HG03439 (cell line): ENCODE measurements around the gene PDGFRA.

Source experiments
- ATAC-seq: cut with Tn5 transposase; IDR thresholded peaks from one replicate; pipeline ENCODE4 v1.9.1; 2021; ENCODE audit warnings: mild to moderate bottlenecking, moderate library complexity; ENCODE audit not compliant: unreplicated experiment

PDGFRA gene

GRCh38 chr4:54228961-54229501 is at the start of gene PDGFRA:
PDGFRA (plus strand) TSS chr4:54229293; CDS start chr4:54258769, 29,476 bp downstream.
- ATAC-seq = no peak

- no peak for ATAC-seq
These were observed 44.5 kb upstream of the PDGFRA start for GRCh38 chr4:54184581-54184980.

- ATAC-seq = no peak
These were observed 43.9 kb upstream of the PDGFRA start for GRCh38 chr4:54185044-54185780.

- ATAC-seq = no peak
These were observed 43.2 kb upstream of the PDGFRA start for GRCh38 chr4:54185866-54186265.

GRCh38 chr4:54186371-54186770 is 42.7 kb upstream of the PDGFRA start:
- no peak for ATAC-seq

GRCh38 chr4:54187148-54187547 is 41.9 kb upstream of the PDGFRA start:
- no peak for ATAC-seq

- no peak for ATAC-seq
These were observed 40.0 kb upstream of the PDGFRA start for GRCh38 chr4:54189140-54189539.

- ATAC-seq = no peak
These were observed 36.3 kb upstream of the PDGFRA start for GRCh38 chr4:54192811-54193210.

- no peak for ATAC-seq
These were observed 31.2 kb upstream of the PDGFRA start for GRCh38 chr4:54197926-54198325.

GRCh38 chr4:54199919-54200318 is 29.2 kb upstream of the PDGFRA start:
- no peak for ATAC-seq

- no peak for ATAC-seq
These were observed 19.5 kb upstream of the PDGFRA start for GRCh38 chr4:54209617-54210016.

- ATAC-seq = no peak
These were observed 16.1 kb upstream of the PDGFRA start for GRCh38 chr4:54213001-54213400.

GRCh38 chr4:54213761-54214160 is 15.3 kb upstream of the PDGFRA start:
- no peak for ATAC-seq

GRCh38 chr4:54215379-54216077 is 13.6 kb upstream of the PDGFRA start:
- no peak for ATAC-seq

- ATAC-seq = peak; percentile 58
These were observed 11.2 kb upstream of the PDGFRA start for GRCh38 chr4:54217642-54218495.

GRCh38 chr4:54218736-54219135 is 10.4 kb upstream of the PDGFRA start:
- ATAC-seq = no peak

GRCh38 chr4:54224996-54225597 is 4.0 kb upstream of the PDGFRA start:
- ATAC-seq = no peak

- ATAC-seq = no peak
These were observed 3.3 kb upstream of the PDGFRA start for GRCh38 chr4:54225598-54226403.

GRCh38 chr4:54226404-54227255 is 2.5 kb upstream of the PDGFRA start:
- no peak for ATAC-seq
